T-cell (primary cell): Measurements from ENCODE around the gene CCDC194. TPM values are rescaled to one million over a fixed set of nuclear protein-coding genes. Genes with fewer than 3 reads are reported as not detected.

ENCODE experiments used
- ATAC-seq, 4 experiments: fragments of 200-7000 bp in 3 of 4; fragments of 150-1000 bp in 1 of 4; cut with Tn5 transposase; replicated peaks in 1 of 4; 1 replicate in 3 of 4; 2 replicates in 1 of 4; pipeline ENCODE4 v1.10.0; 2021; ENCODE audit warnings: moderate library complexity in 3 of 4, mild to moderate bottlenecking in 2 of 4, moderate number of reproducible peaks in 1 of 4
- CTCF ChIA-PET, 2 donors: fragments of 300-600 bp; sonication (Branson Sonifier 250); formaldehyde crosslinking; loops; one replicate each; lab custom pipeline; 2022; ENCODE audit warnings: antibody characterized with exemption in 2 of 2; lab: Charles Lee
- POLR2A ChIA-PET, 2 donors: fragments of 300-600 bp; sonication (Branson Sonifier 250); formaldehyde crosslinking; loops; one replicate each; lab custom pipeline; 2022; ENCODE audit warnings: antibody characterized with exemption in 2 of 2; lab: Charles Lee
- DNase-seq, 35 experiments: peaks; one replicate each; pipeline versions ENCODE4 v3.0.0 to v3.0.0-alpha.2; 2013 to 2023
- H3K27ac ChIP-seq: one replicate; pipeline ENCODE4 v1.5.1; 2013; ENCODE audit warnings: low read length
- H3K27me3 ChIP-seq, 2 experiments: replicated peaks in 1 of 2; 1 replicate in 1 of 2; 2 replicates in 1 of 2; pipeline versions ENCODE4 v1.6.1 to v1.7.0; 2013; ENCODE audit warnings: low read length in 1 of 2, mixed read lengths in 1 of 2; ENCODE audit not compliant: control insufficient read depth in 2 of 2, insufficient read depth in 2 of 2; ENCODE audit errors: extremely low read depth in 1 of 2
- H3K36me3 ChIP-seq, 2 donors: 1 replicate in 1 of 2; 2 replicates in 1 of 2; pipeline versions ENCODE4 v1.6.1 to v1.7.0; 2013; ENCODE audit warnings: low read length in 1 of 2; ENCODE audit not compliant: control insufficient read depth in 2 of 2, insufficient read depth in 1 of 2; ENCODE audit errors: extremely low read depth in 1 of 2
- H3K4me1 ChIP-seq, 2 experiments: 1 replicate in 1 of 2; 2 replicates in 1 of 2; pipeline versions ENCODE4 v1.6.1 to v1.7.0; 2013; ENCODE audit warnings: low read length in 2 of 2, mixed read lengths in 1 of 2; ENCODE audit not compliant: insufficient read depth in 2 of 2, control insufficient read depth in 1 of 2; ENCODE audit errors: extremely low read depth in 1 of 2
- H3K4me3 ChIP-seq, 2 donors: 1 replicate in 1 of 2; 2 replicates in 1 of 2; pipeline versions ENCODE4 v1.5.1 to v1.7.0; 2013; ENCODE audit warnings: mild to moderate bottlenecking in 2 of 2, low read length in 1 of 2, moderate library complexity in 1 of 2; ENCODE audit not compliant: control insufficient read depth in 1 of 2; ENCODE audit errors: extremely low read depth in 1 of 2
- H3K9me3 ChIP-seq: 2 replicates; pipeline ENCODE4 v1.7.0; 2013
- H3K27ac Mint-ChIP-seq, 2 donors: one replicate each; pipeline ENCODE4 v1.8.0; 2020 to 2021; ENCODE audit warnings: mild to moderate bottlenecking in 2 of 2, mixed read lengths in 2 of 2
- H3K27me3 Mint-ChIP-seq, 2 donors: one replicate each; pipeline ENCODE4 v1.8.0; 2021 to 2022; ENCODE audit warnings: mixed read lengths in 2 of 2
- H3K36me3 Mint-ChIP-seq: one replicate; pipeline ENCODE4 v1.8.0; 2021; ENCODE audit warnings: mixed read lengths
- H3K4me1 Mint-ChIP-seq, 3 donors: one replicate each; pipeline ENCODE4 v1.8.0; 2020 to 2022; ENCODE audit warnings: mixed read lengths in 3 of 3, mild to moderate bottlenecking in 1 of 3
- H3K4me3 Mint-ChIP-seq, 3 donors: one replicate each; pipeline ENCODE4 v1.8.0; 2020 to 2022; ENCODE audit warnings: mild to moderate bottlenecking in 3 of 3, mixed read lengths in 3 of 3, moderate library complexity in 3 of 3
- H3K9me3 Mint-ChIP-seq, 3 donors: one replicate each; pipeline ENCODE4 v1.8.0; 2020 to 2022; ENCODE audit warnings: mixed read lengths in 3 of 3
- WGBS: methylation state at CpG from one replicate; pipeline ENCODE4 v1.1.5; 2013; ENCODE audit warnings: missing lambda C conversion rate; ENCODE audit not compliant: insufficient coverage; 5-methylcytosine and 5-hydroxymethylcytosine counted together
- total RNA-seq, 35 experiments: library from RNA in 6 of 35; stranded (reverse) in 6 of 35; fragments of 120-200 nt in 1 of 35; gene quantifications; one replicate each; pipeline versions ENCODE4 v1.2.1 to v1.2.4 and lab custom pipeline; 2013 to 2026

The CCDC194 gene
- total RNA-seq, 5 donors from 2014 or later (not counting 1 experiment from before 2014, with no cell fraction given): 1.4 to 3.3 (median 2.6) TPM

- peak overlapping the region; percentile 89 to 93 (median 89) for H3K4me3 Mint-ChIP-seq
- WGBS: no CpG with 5 or more reads among the region's 6 CpGs
- H3K27ac Mint-ChIP-seq: peak overlapping the region; percentile 95 to 97
- H3K27me3 ChIP-seq: no peaks in the 10 kb centered on the region
- ChIA-PET CTCF (interaction anchor here in 1 of 2 donors (0.6 to 1.1 kb wide), 4 partner anchors 12 to 126 kb away, joined by 3 to 7 read pairs (median 4); no protein-coding TSS in a partner anchor), POLR2A (interaction anchor here in 1 of 2 donors (0.6 kb wide), 1 partner anchor 67 kb away, joined by 4 read pairs; no protein-coding TSS in a partner anchor)
- DNase-seq (no peak), ATAC-seq (no peak)
- H3K9me3 Mint-ChIP-seq: no peaks in the 10 kb centered on the region
- H3K27me3 Mint-ChIP-seq: no peaks in the 10 kb centered on the region
- peaks cover 4% of the 10 kb centered on the region for H3K36me3 Mint-ChIP-seq
- H3K36me3 ChIP-seq: peaks cover 0 to 15% of the 10 kb centered on the region in 2 donors
- no peaks in the 10 kb centered on the region for H3K9me3 ChIP-seq
- H3K4me3 ChIP-seq: peak overlapping the region in 1 of 2 donors; percentile 67
- H3K27ac ChIP-seq: peak overlapping the region; percentile 81
- H3K4me1 Mint-ChIP-seq: peaks cover 32 to 49% (median 32%) of the 10 kb centered on the region in 3 donors
- peaks cover 12 to 52% of the 10 kb centered on the region in 2 experiments for H3K4me1 ChIP-seq
Measured at GRCh38 chr19:17404015-17404414, 10.0 kb upstream of the CCDC194 start.

- Histone ChIP-seq H3K27me3 (no peaks in the 10 kb centered on the region), H3K27ac (no peak overlapping the region), H3K36me3 (peaks cover 0 to 18% of the 10 kb centered on the region in 2 donors), H3K4me1 (peaks cover 12 to 52% of the 10 kb centered on the region in 2 experiments), H3K9me3 (no peaks in the 10 kb centered on the region), H3K4me3 (peak overlapping the region in 1 of 2 donors; percentile 24)
- H3K4me1 Mint-ChIP-seq: peaks cover 32 to 48% (median 32%) of the 10 kb centered on the region in 3 donors
- peak overlapping the region; percentile 95 to 97 for H3K27ac Mint-ChIP-seq
- peak overlapping the region; percentile 89 to 93 (median 89) for H3K4me3 Mint-ChIP-seq
- H3K9me3 Mint-ChIP-seq: no peaks in the 10 kb centered on the region
- peaks cover 4% of the 10 kb centered on the region for H3K36me3 Mint-ChIP-seq
- ChIA-PET POLR2A (interaction anchor here in 1 of 2 donors (0.6 kb wide), 1 partner anchor 68 kb away, joined by 4 read pairs; no protein-coding TSS in a partner anchor), CTCF (no interaction called here)
- DNase-seq (peak in 24 of 35 experiments; percentile 10 to 58 (median 37)), ATAC-seq (peak in 2 of 4 experiments; percentile 25 to 45)
- WGBS: 82% methylated on average over 16 of the region's 36 CpGs
- H3K27me3 Mint-ChIP-seq: no peaks in the 10 kb centered on the region
Measured at GRCh38 chr19:17402982-17403855, 9.2 kb upstream of the CCDC194 start.

GRCh38 chr19:17401628-17402027 lies 7.6 kb upstream of the CCDC194 start:
- Histone ChIP-seq H3K4me1 (peaks cover 8 to 37% of the 10 kb centered on the region in 2 experiments), H3K27ac (no peak overlapping the region), H3K27me3 (no peaks in the 10 kb centered on the region), H3K36me3 (peaks cover 0 to 18% of the 10 kb centered on the region in 2 donors), H3K9me3 (no peaks in the 10 kb centered on the region), H3K4me3 (no peak overlapping the region)
- CTCF ChIA-PET: no interaction called here
- peak overlapping the region in 1 of 2 donors; percentile 28 for H3K27ac Mint-ChIP-seq
- DNase-seq (no peak), ATAC-seq (no peak)
- POLR2A ChIA-PET: no interaction called here
- 100% methylated on average over 3 of the region's 6 CpGs for WGBS
- H3K27me3 Mint-ChIP-seq: no peaks in the 10 kb centered on the region
- H3K4me1 Mint-ChIP-seq: peaks cover 18 to 34% (median 20%) of the 10 kb centered on the region in 3 donors
- no peaks in the 10 kb centered on the region for H3K9me3 Mint-ChIP-seq
- peak overlapping the region in 1 of 3 donors; percentile 17 for H3K4me3 Mint-ChIP-seq
- peaks cover 4% of the 10 kb centered on the region for H3K36me3 Mint-ChIP-seq

GRCh38 chr19:17398902-17399527 lies 5.0 kb upstream of the CCDC194 start:
- H3K4me1 Mint-ChIP-seq: peaks cover 16 to 25% (median 16%) of the 10 kb centered on the region in 3 donors
- peaks cover 0 to 18% of the 10 kb centered on the region in 2 donors for H3K36me3 ChIP-seq
- H3K4me3 Mint-ChIP-seq: no peak overlapping the region
- ChIA-PET CTCF (interaction anchor here (0.5 to 0.6 kb wide), 2 partner anchors 52 to 54 kb away, joined by 3 read pairs; no protein-coding TSS in a partner anchor), POLR2A (interaction anchor here in 1 of 2 donors (0.6 kb wide), 1 partner anchor 125 kb away, joined by 5 read pairs; no protein-coding TSS in a partner anchor)
- no peaks in the 10 kb centered on the region for H3K9me3 ChIP-seq
- no peaks in the 10 kb centered on the region for H3K27me3 ChIP-seq
- DNase-seq: no peak
- H3K27me3 Mint-ChIP-seq: no peaks in the 10 kb centered on the region
- H3K27ac Mint-ChIP-seq: peak overlapping the region in 1 of 2 donors; percentile 31
- H3K27ac ChIP-seq: no peak overlapping the region
- 98% methylated on average over 6 of the region's 8 CpGs for WGBS
- no peaks in the 10 kb centered on the region for H3K9me3 Mint-ChIP-seq
- peaks cover 2 to 26% of the 10 kb centered on the region in 2 experiments for H3K4me1 ChIP-seq
- no peak overlapping the region for H3K4me3 ChIP-seq
- ATAC-seq: no peak
- peaks cover 4% of the 10 kb centered on the region for H3K36me3 Mint-ChIP-seq

- no peaks in the 10 kb centered on the region for H3K36me3 Mint-ChIP-seq
- Histone ChIP-seq H3K36me3 (peaks cover 0 to 5% of the 10 kb centered on the region in 2 donors), H3K4me1 (peaks cover 8 to 33% of the 10 kb centered on the region in 2 experiments), H3K27me3 (peaks cover 0 to 18% of the 10 kb centered on the region in 2 experiments), H3K4me3 (no peak overlapping the region), H3K27ac (peak overlapping the region; percentile 41), H3K9me3 (no peaks in the 10 kb centered on the region)
- H3K4me1 Mint-ChIP-seq: peaks cover 21 to 24% (median 22%) of the 10 kb centered on the region in 3 donors
- peaks cover 0 to 2% of the 10 kb centered on the region in 2 donors for H3K27me3 Mint-ChIP-seq
- ATAC-seq (peak in 1 of 4 experiments; percentile 28), DNase-seq (peak in 22 of 35 experiments; percentile 18 to 64 (median 38))
- H3K4me3 Mint-ChIP-seq: peak overlapping the region in 1 of 3 donors; percentile 40
- WGBS: 20% methylated on average over 19 of the region's 19 CpGs
- peak overlapping the region in 1 of 2 donors; percentile 71 for H3K27ac Mint-ChIP-seq
- no peaks in the 10 kb centered on the region for H3K9me3 Mint-ChIP-seq
- ChIA-PET CTCF (interaction anchor here (0.5 to 0.6 kb wide), 3 partner anchors 14 to 372 kb away, joined by 3 to 9 read pairs (median 6); no protein-coding TSS in a partner anchor), POLR2A (no interaction called here)
Measured at GRCh38 chr19:17394891-17395415, 957 bp upstream of the CCDC194 start.
